ENCODE measurements around the gene PHKG2.

PHKG2 gene

DNA sequence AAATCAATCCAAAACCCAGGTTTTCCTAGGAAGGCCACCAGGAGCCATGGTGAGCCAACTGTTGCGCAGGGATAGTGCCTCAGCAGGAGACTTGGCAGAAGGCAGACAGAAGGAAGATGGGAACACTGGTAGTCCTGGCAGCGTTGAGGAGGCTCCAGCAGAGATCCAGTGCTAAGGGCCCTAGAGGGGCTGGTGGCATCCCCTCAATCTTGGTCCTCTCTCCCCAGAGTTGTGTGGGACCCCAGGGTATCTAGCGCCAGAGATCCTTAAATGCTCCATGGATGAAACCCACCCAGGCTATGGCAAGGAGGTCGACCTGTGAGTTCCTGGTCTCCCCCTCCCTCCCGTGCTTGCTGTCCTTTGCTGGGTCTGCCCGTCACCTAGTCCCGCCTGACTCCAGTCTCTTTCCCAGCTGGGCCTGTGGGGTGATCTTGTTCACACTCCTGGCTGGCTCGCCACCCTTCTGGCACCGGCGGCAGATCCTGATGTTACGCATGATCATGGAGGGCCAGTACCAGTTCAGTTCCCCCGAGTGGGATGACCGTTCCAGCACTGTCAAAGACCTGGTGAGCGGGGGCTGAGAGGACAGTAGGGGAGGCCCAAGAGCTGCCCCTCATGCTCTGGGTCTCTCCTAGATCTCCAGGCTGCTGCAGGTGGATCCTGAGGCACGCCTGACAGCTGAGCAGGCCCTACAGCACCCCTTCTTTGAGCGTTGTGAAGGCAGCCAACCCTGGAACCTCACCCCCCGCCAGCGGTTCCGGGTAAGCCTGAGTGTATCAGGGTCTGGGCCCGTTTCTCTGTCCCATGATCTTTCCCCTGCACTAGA lies 7.9 kb downstream of the PHKG2 start:
- DNase-seq (ENCODE audit: low read depth in 2 of 3, low spot score in 1 of 3), result no peak

DNA sequence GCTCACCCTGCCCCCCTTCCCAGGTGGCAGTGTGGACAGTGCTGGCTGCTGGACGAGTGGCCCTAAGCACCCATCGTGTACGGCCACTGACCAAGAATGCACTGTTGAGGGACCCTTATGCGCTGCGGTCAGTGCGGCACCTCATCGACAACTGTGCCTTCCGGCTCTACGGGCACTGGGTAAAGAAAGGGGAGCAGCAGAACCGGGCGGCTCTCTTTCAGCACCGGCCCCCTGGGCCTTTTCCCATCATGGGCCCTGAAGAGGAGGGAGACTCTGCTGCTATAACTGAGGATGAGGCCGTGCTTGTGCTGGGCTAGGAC lies 8.5 kb downstream of the PHKG2 start:
- no peak for DNase-seq (ENCODE audit: low read depth in 2 of 3, low spot score in 1 of 3)

GRCh38 chr16:30757316-30757715 lies 9.1 kb downstream of the PHKG2 start:
- no peak for DNase-seq (ENCODE audit: low read depth in 2 of 3, low spot score in 1 of 3)

DNA sequence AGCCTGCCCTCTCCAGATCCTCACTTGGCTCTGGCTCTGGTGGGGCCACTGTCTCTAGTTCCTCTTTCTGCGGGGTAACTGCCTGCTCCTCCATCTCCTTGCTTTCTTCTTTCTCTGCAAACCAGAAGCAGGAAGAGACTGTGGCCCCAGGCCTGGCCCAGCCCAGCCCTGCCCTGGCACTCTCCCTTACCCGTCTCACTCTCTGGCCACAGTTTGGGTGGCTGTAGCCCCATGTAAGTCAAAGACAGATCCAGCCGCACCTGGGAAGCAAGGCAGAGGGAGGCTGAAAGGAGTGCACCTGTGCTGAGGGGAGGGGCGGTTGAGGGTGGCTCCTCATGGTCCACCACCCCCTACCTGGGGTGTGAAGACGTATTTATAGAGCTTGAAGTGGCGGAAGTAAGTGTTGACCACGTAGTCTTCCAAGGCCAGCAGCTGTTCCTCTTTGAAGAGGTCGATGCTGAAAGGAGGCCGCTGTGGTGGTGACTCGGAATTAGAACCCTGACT lies 10.8 kb downstream of the PHKG2 start:
- no peak for DNase-seq (ENCODE audit: low read depth in 2 of 3, low spot score in 1 of 3)

- DNase-seq (ENCODE audit: low read depth in 2 of 3, low spot score in 1 of 3), result no peak
Measured at GRCh38 chr16:30760001-30760559, 11.9 kb downstream of the PHKG2 start.

GRCh38 chr16:30760577-30761426 lies 12.6 kb downstream of the PHKG2 start:
- DNase-seq (ENCODE audit: low read depth in 2 of 3, low spot score in 1 of 3), result no peak

GRCh38 chr16:30761427-30761927 lies 13.3 kb downstream of the PHKG2 start:
- DNase-seq (ENCODE audit: low read depth in 2 of 3, low spot score in 1 of 3), result peak in 1 of 3 donors; percentile 28

DNA sequence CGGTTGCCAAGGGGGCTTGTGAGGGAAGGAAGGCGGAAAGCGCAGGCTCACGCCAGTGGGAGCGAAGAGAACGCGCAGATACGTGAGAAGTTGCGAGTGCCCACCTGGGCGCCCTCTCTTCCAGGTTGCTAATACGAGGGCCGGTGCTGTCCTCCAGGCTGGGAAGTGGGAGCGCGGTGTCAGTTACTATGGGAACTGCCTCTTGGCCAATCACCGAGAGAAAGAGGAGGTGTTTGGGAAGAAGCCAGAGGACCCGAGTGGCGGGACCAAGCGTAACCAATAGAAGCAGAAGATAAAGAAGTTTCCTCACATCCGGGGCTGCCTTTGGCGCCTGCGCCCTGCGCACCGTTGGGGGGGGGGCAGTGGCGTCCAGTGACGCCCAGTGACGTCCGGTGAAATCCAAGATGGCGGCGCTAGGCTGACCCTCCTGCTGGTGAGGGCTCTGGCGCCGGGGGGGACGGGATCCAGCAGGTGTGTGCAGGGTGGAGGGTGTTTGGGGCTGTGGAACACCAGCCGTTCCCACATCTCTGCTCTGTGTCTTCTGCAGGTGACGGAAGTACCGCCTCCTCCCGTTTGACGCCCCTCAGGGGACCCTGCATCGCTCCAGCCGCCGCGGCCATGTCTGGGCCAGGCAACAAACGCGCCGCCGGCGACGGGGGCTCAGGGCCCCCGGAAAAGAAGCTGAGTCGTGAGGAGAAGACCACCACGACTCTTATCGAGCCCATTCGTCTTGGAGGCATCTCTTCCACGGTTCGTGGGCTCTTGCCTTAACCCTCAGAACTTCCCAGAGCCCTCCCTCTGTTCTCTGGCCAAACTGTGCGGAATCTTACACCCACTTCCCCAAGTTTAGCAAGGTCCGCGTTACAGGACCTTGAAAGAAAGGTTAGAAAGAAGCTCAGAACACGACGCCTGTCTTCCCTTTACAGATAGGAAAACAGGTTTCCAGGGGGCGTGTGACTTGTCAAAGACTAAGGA lies 14.0 kb downstream of the PHKG2 start, which contains the start of the genes CFAP119 and RNF40:
CFAP119 (minus strand) TSS at position 135 of the 975 bp plus-strand sequence. CDS start 314 bp downstream, outside the sequence.
RNF40 (plus strand) TSS at position 395 of the 975 bp plus-strand sequence; CDS start at position 619, 224 bp downstream.
- DNase-seq (ENCODE audit: low read depth in 2 of 3, low spot score in 1 of 3), result peak; percentile 86 to 88 (median 87)

GRCh38 chr16:30762991-30763725 lies 14.9 kb downstream of the PHKG2 start:
- DNase-seq (ENCODE audit: low read depth in 2 of 3, low spot score in 1 of 3), result no peak

DNA sequence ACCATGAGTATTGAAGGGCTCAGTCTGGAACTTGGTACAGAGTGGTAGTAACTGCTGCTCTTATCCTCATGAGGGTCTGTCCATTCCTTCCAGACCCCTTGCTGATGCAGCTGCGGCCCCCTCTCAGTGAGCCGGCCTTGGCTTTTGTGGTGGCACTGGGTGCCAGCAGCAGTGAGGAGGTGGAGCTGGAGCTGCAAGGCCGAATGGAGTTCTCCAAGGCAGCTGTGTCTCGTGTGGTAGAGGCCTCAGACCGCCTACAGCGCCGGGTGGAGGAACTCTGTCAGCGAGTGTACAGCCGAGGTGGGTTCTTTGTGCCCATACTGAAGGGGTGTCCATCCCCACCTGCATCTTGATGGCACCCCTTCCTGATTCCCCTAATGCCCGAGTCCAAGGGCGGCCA lies 15.9 kb downstream of the PHKG2 start:
- DNase-seq (ENCODE audit: low read depth in 2 of 3, low spot score in 1 of 3), result no peak

DNA sequence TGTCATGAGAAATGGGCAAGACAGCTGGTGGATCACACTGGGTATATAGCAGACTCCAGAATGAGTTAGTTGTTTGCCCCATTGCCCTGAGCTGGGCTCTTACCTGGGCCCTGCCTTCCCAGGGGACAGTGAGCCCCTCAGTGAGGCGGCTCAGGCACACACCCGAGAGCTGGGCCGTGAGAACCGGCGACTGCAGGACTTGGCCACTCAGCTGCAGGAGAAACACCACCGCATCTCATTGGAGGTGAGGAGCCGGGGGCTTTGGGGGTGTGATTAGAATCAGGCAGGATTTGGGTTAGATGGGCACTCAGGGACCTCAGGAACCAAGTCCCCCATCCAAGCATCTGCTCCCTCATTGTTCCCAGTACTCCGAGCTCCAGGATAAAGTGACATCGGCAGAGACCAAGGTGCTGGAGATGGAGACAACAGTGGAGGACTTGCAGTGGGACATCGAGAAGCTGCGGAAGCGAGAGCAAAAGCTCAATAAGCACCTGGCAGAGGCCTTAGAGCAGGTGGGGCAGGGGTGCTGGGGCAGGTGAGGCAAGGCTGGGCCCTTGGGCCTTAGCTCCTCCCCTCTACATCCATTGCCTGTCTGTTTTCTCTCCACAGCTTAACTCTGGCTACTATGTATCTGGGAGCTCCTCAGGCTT lies 16.7 kb downstream of the PHKG2 start:
- no peak for DNase-seq (ENCODE audit: low read depth in 2 of 3, low spot score in 1 of 3)

- no peak for DNase-seq (ENCODE audit: low read depth in 2 of 3, low spot score in 1 of 3)
Measured at GRCh38 chr16:30766206-30766932, 18.1 kb downstream of the PHKG2 start.

- DNase-seq (ENCODE audit: low read depth in 2 of 3, low spot score in 1 of 3), result no peak
Measured at GRCh38 chr16:30766933-30767284, 18.7 kb downstream of the PHKG2 start.

DNA sequence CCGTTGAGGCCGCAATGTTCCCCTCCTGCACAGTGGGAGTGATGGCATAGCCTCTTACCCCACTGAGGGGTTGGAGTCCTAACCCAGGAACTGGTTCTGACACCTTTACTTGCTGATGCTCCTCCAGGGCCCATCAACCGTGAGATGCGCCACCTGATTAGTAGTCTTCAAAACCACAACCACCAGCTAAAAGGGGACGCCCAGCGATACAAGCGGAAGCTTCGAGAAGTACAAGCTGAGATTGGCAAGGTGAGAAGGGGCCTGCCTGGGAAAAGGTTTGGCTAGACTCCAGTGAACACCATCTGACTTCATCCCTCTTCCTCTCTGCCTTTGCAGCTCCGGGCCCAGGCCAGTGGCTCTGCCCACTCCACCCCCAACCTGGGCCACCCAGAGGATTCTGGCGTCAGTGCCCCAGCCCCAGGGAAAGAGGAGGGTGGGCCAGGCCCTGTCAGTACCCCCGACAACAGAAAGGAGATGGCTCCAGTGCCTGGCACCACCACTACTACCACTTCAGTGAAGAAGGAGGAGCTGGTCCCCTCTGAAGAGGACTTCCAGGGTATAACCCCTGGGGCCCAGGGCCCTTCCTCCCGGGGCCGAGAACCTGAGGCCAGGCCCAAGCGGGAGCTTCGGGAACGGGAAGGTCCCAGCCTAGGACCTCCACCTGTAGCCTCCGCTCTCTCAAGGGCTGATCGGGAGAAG lies 19.7 kb downstream of the PHKG2 start:
- DNase-seq (ENCODE audit: low read depth in 2 of 3, low spot score in 1 of 3), result no peak

DNA sequence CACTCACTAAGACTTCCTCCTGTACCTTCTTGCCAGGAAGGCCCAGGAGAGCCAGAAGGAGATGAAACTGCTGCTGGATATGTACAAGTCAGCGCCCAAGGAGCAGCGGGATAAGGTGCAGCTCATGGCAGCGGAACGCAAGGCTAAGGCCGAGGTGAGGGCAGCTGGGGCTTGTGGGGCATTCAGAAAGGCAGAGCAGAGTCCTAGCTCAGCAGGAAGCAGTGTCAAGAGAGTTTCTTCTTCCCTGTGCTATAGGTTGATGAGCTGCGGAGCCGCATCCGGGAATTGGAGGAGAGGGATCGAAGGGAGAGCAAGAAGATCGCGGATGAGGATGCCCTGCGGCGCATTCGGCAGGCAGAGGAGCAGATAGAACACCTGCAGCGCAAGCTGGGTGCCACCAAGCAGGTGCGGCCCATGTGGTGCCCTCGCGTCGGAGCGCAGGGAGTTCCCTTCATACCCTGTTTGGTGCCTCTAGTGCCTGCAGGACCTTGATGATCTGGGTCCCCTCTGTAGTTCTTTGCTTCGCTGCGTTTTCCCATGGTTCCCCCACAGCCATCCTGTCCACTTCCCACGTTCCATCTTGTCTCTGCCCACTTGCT lies 20.5 kb downstream of the PHKG2 start:
- DNase-seq (ENCODE audit: low read depth in 2 of 3, low spot score in 1 of 3), result no peak

GRCh38 chr16:30769379-30770089 lies 21.3 kb downstream of the PHKG2 start:
- DNase-seq (ENCODE audit: low read depth in 2 of 3, low spot score in 1 of 3), result no peak

DNA sequence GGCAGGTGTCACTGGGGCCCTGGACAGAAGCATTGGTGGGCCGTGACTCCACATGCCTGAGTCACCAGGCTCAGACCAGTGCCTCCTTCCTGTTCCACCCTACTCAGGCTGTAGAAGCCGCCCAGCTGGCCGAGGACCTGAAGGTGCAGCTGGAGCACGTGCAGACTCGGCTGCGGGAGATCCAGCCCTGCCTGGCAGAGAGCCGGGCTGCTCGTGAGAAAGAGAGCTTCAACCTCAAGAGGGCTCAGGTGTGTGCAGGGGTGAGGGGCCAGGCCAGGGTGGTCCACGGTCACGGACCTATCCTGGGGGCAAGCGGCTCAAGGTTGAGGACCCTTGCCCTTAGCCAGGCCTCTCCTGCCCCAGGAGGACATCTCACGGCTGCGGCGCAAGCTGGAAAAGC lies 23.5 kb downstream of the PHKG2 start:
- no peak for DNase-seq (ENCODE audit: low read depth in 2 of 3, low spot score in 1 of 3)
